ENCODE data around the gene TMEM171. TPM values are rescaled to one million over a fixed set of nuclear protein-coding genes. Genes with fewer than 3 reads are reported as not detected.

The TMEM171 gene
- total RNA-seq, 1 experiment from 2014 or later = 5.4 TPM

DNA sequence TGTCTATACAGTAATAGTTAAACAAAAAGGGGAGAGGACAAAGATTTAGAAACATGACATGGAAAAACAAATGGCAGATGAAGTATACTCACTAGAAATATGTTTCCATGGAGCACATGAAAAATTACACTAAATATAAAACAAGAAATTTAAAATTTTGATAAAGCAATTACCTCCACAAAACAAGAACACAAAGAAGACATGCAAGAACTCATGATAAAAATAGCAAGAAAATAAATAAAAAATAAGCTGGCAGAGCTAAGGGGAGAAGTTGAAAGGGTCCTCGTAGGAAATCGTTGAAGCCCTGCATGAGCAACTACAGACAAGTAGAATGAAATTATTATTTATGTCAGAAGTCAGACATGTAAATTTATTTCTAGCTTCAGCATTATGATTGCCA, 22.6 kb upstream of the TMEM171 start:
- H3K4me2 ChIP-seq (ENCODE audit: low read length) = no peak overlapping the region
- H4K20me1 ChIP-seq (ENCODE audit: insufficient read depth) = no peaks in the 10 kb centered on the region
- TF ChIP-seq SIN3A (IDR thresholded peaks at IDR 0.05; ENCODE audit: low read depth) (no peak), MAX (IDR thresholded peaks at IDR 0.05) (no peak), EGR1 (IDR thresholded peaks at IDR 0.05; ENCODE audit: low read depth) (no peak), SRF (IDR thresholded peaks at IDR 0.05; ENCODE audit: low read depth) (no peak), FOSL1 (IDR thresholded peaks at IDR 0.05; ENCODE audit: low read depth) (no peak), POLR2AphosphoS5 (IDR thresholded peaks at IDR 0.05; ENCODE audit: low read depth, low read length) (no peak), ZFX (IDR thresholded peaks at IDR 0.05) (no peak), EZH2 (IDR thresholded peaks at IDR 0.05) (no peak), ELF1 (IDR thresholded peaks at IDR 0.05; ENCODE audit: borderline replicate concordance, low read depth) (no peak), POLR2A (IDR thresholded peaks at IDR 0.05; ENCODE audit: borderline replicate concordance, extremely low read depth, insufficient read depth, insufficient read length) (no peak), CEBPB (IDR thresholded peaks at IDR 0.05; ENCODE audit: low read depth) (no peak), ZNF274 (IDR thresholded peaks at IDR 0.05; ENCODE audit: low read depth, low read length) (no peak), RAD21 (IDR thresholded peaks at IDR 0.05; ENCODE audit: low read depth) (no peak), YY1 (IDR thresholded peaks at IDR 0.05; ENCODE audit: extremely low read depth, insufficient replicate concordance, low read depth, low read length) (no peak), TCF7L2 (IDR thresholded peaks at IDR 0.05; ENCODE audit: borderline replicate concordance, extremely low read depth, insufficient read depth, insufficient read length) (no peak)
- TF ChIP-seq, protein P1, sequence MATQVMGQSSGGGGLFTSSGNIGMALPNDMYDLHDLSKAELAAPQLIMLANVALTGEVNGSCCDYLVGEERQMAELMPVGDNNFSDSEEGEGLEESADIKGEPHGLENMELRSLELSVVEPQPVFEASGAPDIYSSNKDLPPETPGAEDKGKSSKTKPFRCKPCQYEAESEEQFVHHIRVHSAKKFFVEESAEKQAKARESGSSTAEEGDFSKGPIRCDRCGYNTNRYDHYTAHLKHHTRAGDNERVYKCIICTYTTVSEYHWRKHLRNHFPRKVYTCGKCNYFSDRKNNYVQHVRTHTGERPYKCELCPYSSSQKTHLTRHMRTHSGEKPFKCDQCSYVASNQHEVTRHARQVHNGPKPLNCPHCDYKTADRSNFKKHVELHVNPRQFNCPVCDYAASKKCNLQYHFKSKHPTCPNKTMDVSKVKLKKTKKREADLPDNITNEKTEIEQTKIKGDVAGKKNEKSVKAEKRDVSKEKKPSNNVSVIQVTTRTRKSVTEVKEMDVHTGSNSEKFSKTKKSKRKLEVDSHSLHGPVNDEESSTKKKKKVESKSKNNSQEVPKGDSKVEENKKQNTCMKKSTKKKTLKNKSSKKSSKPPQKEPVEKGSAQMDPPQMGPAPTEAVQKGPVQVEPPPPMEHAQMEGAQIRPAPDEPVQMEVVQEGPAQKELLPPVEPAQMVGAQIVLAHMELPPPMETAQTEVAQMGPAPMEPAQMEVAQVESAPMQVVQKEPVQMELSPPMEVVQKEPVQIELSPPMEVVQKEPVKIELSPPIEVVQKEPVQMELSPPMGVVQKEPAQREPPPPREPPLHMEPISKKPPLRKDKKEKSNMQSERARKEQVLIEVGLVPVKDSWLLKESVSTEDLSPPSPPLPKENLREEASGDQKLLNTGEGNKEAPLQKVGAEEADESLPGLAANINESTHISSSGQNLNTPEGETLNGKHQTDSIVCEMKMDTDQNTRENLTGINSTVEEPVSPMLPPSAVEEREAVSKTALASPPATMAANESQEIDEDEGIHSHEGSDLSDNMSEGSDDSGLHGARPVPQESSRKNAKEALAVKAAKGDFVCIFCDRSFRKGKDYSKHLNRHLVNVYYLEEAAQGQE (IDR thresholded peaks at IDR 0.05; ENCODE audit: low read depth) = no peak
- TF ChIP-seq, protein P2, sequence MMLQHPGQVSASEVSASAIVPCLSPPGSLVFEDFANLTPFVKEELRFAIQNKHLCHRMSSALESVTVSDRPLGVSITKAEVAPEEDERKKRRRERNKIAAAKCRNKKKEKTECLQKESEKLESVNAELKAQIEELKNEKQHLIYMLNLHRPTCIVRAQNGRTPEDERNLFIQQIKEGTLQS (IDR thresholded peaks at IDR 0.05) = no peak
- no peak overlapping the region for H2AFZ ChIP-seq (ENCODE audit: low read depth, low read length, poor library complexity, severe bottlenecking)
- H3K79me2 ChIP-seq (ENCODE audit: insufficient read depth, low read length) = no peaks in the 10 kb centered on the region
- H3K4me1 ChIP-seq (ENCODE audit: control insufficient read depth in 1 of 2, insufficient read depth in 2 of 2, low read length in 2 of 2) = peaks cover 10 to 25% of the 10 kb centered on the region in 2 experiments
- ChIA-PET CTCF (no interaction called here), POLR2A (no interaction called here), RAD21 (ENCODE audit: low non-redundant PET in 1 of 2, low total read pairs in 2 of 2, uncharacterized antibody in 2 of 2, unreplicated experiment in 2 of 2) (no interaction called here)
- no peak overlapping the region for H3K9ac ChIP-seq (ENCODE audit: low read length)
- ATAC-seq (no peak), DNase-seq (ENCODE audit: low read depth, low spot score) (no peak)
- no peak overlapping the region for H3K27ac ChIP-seq (ENCODE audit: low read depth, low read length)
- H3K4me3 ChIP-seq (replicated peaks in 1 of 2; ENCODE audit: low read depth in 1 of 2, low read length in 2 of 2) = no peak overlapping the region
- no TSS peak for BruUV-seq (replicated peaks)
- H3K36me3 ChIP-seq (ENCODE audit: control insufficient read depth in 1 of 2, insufficient read depth in 2 of 2, low read length in 2 of 2) = no peaks in the 10 kb centered on the region
- no peaks in the 10 kb centered on the region for H3K9me3 ChIP-seq (ENCODE audit: control insufficient read depth in 1 of 2, insufficient read depth in 1 of 2, low read depth in 1 of 2, low read length in 2 of 2)
- H3K9me2 ChIP-seq (ENCODE audit: insufficient read depth) = no peaks in the 10 kb centered on the region
- H3K27me3 ChIP-seq (ENCODE audit: insufficient read depth, low read length) = no peaks in the 10 kb centered on the region
- intact Hi-C loops (cut with micrococcal nuclease) = no loop called here

Data from HCT116 (cell line).